HAP-1 (cell line): ENCODE data around the gene CGB3.
A peak's percentile ranks its signal among the peaks of the same experiment; 100 is the strongest.

Experiments used
- DNase-seq, 2 experiments: peaks; one replicate each; pipeline ENCODE4 v3.0.0-alpha.2; 2016 to 2020; ENCODE audit warnings: low spot score in 2 of 2
- H3K27me3 ChIP-seq: fragments of 250-450 bp; sonication (Bioruptor Pico); 2 replicates; pipeline ENCODE4 v1.5.1; 2020; ENCODE audit warnings: low read depth, mild to moderate bottlenecking, moderate library complexity
- H3K36me3 ChIP-seq: fragments of 250-450 bp; sonication (Bioruptor Pico); replicated peaks from 2 replicates; pipeline ENCODE4 v1.5.1; 2020; ENCODE audit warnings: mild to moderate bottlenecking
- H3K4me1 ChIP-seq: fragments of 250-450 bp; sonication (Bioruptor Pico); 2 replicates; pipeline ENCODE4 v1.5.1; 2020; ENCODE audit warnings: mild to moderate bottlenecking
- H3K4me3 ChIP-seq: fragments of 250-450 bp; sonication (Bioruptor Pico); 2 replicates; pipeline ENCODE4 v1.5.1; 2020; ENCODE audit warnings: mild to moderate bottlenecking, moderate library complexity
- H3K9me3 ChIP-seq: fragments of 250-450 bp; sonication (Bioruptor Pico); 2 replicates; pipeline ENCODE4 v1.5.1; 2020; ENCODE audit warnings: mild to moderate bottlenecking, moderate library complexity
- in situ Hi-C: fragments of 300-500 bp; cut with MboI; formaldehyde crosslinking; loops from 3 replicates; pipeline ENCODE4 v1.14.3; 2020; ENCODE audit warnings: low sequenced_read_pairs, inconsistent platforms, mixed read lengths

The CGB3 gene

DNA sequence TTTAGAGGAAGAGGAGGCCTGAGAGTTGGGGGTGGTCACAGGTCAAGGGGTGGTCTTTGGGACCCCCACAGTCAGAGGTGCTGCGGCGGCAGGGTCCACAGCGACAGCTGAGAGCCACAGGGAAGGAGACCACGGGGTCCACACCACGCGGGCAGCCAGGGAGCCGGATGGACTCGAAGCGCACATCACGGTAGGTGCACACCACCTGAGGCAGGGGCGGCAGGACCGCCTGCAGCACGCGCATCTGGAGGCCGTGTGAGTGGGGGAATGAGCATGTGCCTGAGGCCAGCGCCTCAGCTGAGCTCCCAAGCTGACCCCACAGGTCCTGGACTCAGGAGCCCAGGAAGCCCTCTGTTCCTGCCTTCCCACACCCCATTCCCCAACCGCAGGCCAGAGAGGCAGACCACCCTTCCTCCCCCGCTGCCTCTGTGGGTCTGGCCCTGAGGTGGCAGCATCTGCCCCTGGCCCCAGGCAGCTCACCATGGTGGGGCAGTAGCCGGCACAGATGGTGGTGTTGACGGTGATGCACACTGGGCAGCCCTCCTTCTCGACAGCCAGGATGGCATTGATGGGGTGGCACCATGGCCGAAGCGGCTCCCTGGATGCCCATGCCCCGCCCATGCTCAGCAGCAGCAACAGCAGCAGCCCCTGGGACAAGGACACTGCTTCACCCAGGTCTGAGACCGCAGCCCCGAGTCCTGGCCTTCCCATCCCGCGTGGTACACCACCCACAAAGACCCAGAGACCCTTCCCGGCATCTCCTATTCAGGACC lies 7.9 kb downstream of the CGB3 start:
- Histone ChIP-seq H3K27me3 (no peaks in the 10 kb centered on the region), H3K4me1 (peaks cover 10% of the 10 kb centered on the region), H3K4me3 (no peak overlapping the region), H3K9me3 (no peaks in the 10 kb centered on the region), H3K36me3 (peaks cover 43% of the 10 kb centered on the region)
- in situ Hi-C loops = no loop called here
- no peak for DNase-seq

- DNase-seq = no peak
- H3K36me3 ChIP-seq = peaks cover 56% of the 10 kb centered on the region
- H3K27me3 ChIP-seq = no peaks in the 10 kb centered on the region
- no peak overlapping the region for H3K4me3 ChIP-seq
- H3K9me3 ChIP-seq = no peaks in the 10 kb centered on the region
- H3K4me1 ChIP-seq = peaks cover 10% of the 10 kb centered on the region
- in situ Hi-C loops = no loop called here
Measured at GRCh38 chr19:49014870-49015255, 9.3 kb downstream of the CGB3 start.

DNA sequence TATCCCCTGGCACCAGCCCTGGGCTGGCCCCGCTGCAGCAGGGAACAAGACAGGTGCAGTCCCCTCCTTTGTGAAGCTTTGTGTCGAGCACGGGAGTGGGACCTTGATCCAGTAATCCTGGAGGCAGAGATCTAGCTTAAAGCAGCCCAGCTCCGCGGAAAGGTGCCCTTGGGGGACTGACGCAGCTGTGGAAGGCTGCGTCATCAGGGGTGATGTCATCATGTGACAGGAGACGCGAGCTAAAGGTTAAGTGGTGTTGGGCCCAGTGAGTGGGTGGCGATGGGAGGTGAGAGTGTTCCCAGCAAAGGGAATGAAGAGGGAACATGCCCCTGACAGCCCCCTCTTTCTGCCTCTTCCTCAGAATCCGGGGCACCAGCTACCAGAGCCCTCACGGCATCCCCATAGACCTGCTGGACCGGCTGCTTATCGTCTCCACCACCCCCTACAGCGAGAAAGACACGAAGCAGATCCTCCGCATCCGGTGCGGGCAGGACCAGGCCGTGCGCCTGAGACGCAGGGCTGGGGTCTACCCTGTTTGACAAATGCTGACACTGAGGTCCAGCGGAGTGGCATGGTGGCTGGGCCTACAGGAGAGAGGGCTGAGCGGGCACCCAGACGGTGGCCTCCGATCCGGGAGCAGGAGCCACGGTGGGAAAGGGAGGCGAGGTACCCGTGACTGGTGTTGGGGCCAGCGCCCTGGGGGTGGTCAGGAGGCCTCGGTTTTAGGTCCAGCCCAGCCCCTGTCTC lies 9.8 kb downstream of the CGB3 start:
- in situ Hi-C loops = no loop called here
- no peak for DNase-seq
- no peaks in the 10 kb centered on the region for H3K9me3 ChIP-seq
- peaks cover 61% of the 10 kb centered on the region for H3K36me3 ChIP-seq
- no peak overlapping the region for H3K4me3 ChIP-seq
- H3K4me1 ChIP-seq = peaks cover 10% of the 10 kb centered on the region
- no peaks in the 10 kb centered on the region for H3K27me3 ChIP-seq

DNA sequence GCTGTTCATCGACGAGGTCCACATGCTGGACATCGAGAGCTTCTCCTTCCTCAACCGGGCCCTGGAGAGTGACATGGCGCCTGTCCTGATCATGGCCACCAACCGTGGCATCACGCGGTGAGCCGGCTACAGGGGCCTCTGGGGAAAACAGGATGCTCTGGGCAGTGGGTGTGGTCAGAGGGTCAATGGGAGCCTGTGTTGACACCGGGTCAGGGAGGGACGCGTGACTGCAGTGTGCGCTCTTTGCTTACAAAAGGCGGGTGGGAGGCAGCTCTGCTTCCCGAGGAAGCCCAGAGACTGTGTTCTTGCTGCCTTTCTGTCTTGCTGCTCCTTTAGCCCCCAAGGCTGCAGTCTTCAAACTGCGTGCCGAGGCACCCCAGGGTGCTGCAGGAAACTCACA lies 12.9 kb downstream of the CGB3 start:
- peaks cover 78% of the 10 kb centered on the region for H3K36me3 ChIP-seq
- DNase-seq = no peak
- in situ Hi-C loops = no loop called here

DNA sequence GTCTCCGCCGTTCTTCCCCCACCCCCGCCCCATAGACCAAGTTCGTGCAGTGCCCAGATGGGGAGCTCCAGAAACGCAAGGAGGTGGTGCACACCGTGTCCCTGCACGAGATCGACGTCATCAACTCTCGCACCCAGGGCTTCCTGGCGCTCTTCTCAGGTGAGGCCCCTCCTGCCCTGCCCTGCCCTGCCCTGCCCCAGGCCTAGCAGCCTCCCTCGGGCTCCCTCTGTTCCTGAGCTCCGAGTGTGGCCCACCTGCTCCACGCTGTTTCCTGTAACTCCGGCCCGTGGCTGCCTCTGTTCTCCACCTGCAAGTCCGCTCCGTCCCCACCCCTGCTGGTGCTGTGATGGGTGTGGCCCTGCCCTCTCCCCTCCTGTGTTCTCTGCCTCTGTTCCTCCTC lies 13.7 kb downstream of the CGB3 start:
- in situ Hi-C loops = no loop called here
- no peak for DNase-seq
- Histone ChIP-seq H3K9me3 (no peaks in the 10 kb centered on the region), H3K36me3 (peaks cover 80% of the 10 kb centered on the region), H3K4me3 (no peak overlapping the region), H3K4me1 (no peaks in the 10 kb centered on the region), H3K27me3 (no peaks in the 10 kb centered on the region)

More for the DNA sequence above, 12.9 kb downstream of the CGB3 start:
- H3K27me3 ChIP-seq = no peaks in the 10 kb centered on the region
- no peak overlapping the region for H3K4me3 ChIP-seq
- no peaks in the 10 kb centered on the region for H3K4me1 ChIP-seq
- H3K9me3 ChIP-seq = no peaks in the 10 kb centered on the region

GRCh38 chr19:49009828-49010227 lies 14.3 kb downstream of the CGB3 start:
- in situ Hi-C loops = no loop called here
- Histone ChIP-seq H3K27me3 (no peaks in the 10 kb centered on the region), H3K9me3 (no peaks in the 10 kb centered on the region), H3K36me3 (peaks cover 79% of the 10 kb centered on the region), H3K4me3 (no peak overlapping the region), H3K4me1 (no peaks in the 10 kb centered on the region)
- DNase-seq = no peak

- no peaks in the 10 kb centered on the region for H3K27me3 ChIP-seq
- no peak overlapping the region for H3K4me3 ChIP-seq
- H3K9me3 ChIP-seq = no peaks in the 10 kb centered on the region
- DNase-seq = no peak
- H3K4me1 ChIP-seq = no peaks in the 10 kb centered on the region
- in situ Hi-C loops = no loop called here
- H3K36me3 ChIP-seq = peaks cover 80% of the 10 kb centered on the region
Measured at GRCh38 chr19:49006905-49007304, 17.2 kb downstream of the CGB3 start.

- in situ Hi-C loops = no loop called here
- Histone ChIP-seq H3K27me3 (no peaks in the 10 kb centered on the region), H3K36me3 (peaks cover 70% of the 10 kb centered on the region), H3K4me1 (no peaks in the 10 kb centered on the region), H3K4me3 (no peak overlapping the region), H3K9me3 (no peaks in the 10 kb centered on the region)
- DNase-seq = no peak
Measured at GRCh38 chr19:49004964-49005614, 19.0 kb downstream of the CGB3 start.

GRCh38 chr19:49004133-49004532 lies 20.0 kb downstream of the CGB3 start:
- in situ Hi-C loops = no loop called here
- H3K27me3 ChIP-seq = no peaks in the 10 kb centered on the region
- H3K4me3 ChIP-seq = no peak overlapping the region
- H3K36me3 ChIP-seq = peaks cover 69% of the 10 kb centered on the region
- H3K9me3 ChIP-seq = no peaks in the 10 kb centered on the region
- DNase-seq = no peak
- H3K4me1 ChIP-seq = no peaks in the 10 kb centered on the region

DNA sequence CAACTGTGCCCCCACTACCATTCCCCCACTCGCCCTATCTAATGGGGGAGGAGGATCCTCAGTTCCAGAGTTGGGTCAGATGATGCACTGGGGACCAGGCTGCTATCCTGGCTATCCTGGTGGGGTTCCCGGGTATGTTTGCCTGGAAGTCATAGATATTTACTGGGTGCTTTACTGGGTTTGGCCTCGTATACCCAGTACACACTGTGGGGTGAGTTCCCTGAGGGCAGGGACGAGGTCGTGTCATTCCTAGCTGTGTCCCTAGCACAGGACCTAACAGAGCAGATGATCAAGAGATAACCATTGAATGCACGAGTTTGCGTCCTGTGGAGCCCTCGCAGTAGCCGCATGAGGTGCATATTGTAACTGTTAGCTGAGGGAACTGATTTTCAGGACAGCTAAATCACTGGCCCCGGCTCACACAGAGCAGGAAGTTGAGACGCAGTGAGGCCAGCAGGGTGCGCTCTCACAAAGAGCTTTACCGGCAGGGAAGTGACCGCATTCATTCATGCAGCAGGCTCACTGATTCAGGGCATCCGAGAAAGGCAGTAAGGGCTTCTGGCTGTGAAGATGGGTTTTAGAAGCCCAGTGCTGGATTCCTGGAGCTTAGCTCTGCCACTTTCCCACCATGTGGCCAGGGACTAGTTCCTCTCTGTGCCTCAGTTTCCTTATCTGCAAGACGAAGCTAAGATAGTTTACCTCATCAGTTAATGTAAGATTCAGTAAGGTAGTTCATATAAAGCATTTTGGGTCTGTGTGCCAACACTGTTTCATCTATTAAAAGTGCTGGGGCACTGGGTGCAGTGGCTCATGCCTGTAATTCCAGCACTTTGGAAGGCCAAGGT lies 24.4 kb downstream of the CGB3 start:
- no peaks in the 10 kb centered on the region for H3K9me3 ChIP-seq
- H3K4me1 ChIP-seq = peaks cover 3% of the 10 kb centered on the region
- peak; percentile 60 to 85 for DNase-seq
- no peak overlapping the region for H3K4me3 ChIP-seq
- H3K36me3 ChIP-seq = peaks cover 43% of the 10 kb centered on the region
- no peaks in the 10 kb centered on the region for H3K27me3 ChIP-seq
- in situ Hi-C loops = no loop called here

DNA sequence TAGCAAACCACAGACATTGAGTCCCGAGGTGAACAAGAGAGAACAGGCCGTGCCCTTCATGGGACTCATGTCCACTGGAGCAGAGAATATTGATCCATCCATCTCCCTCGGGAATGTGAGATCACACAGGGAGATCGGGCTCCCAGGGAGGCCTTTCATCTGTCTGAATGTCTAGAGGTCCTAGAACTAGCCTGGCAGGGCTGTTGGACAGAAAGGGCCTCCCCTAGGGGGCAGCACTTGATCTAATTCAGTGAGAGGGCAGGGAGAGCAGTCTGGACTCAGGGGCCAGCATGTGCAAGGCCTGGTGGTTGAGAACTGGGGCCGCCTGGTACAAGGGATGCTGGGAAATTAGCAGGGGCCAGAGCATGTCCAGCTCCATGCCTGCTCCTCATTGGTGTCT lies 26.2 kb downstream of the CGB3 start:
- peaks cover 28% of the 10 kb centered on the region for H3K36me3 ChIP-seq
- no peak overlapping the region for H3K4me3 ChIP-seq
- in situ Hi-C loops = no loop called here
- H3K4me1 ChIP-seq = peaks cover 3% of the 10 kb centered on the region
- no peaks in the 10 kb centered on the region for H3K27me3 ChIP-seq
- H3K9me3 ChIP-seq = no peaks in the 10 kb centered on the region
- peak; percentile 78 to 88 for DNase-seq

DNA sequence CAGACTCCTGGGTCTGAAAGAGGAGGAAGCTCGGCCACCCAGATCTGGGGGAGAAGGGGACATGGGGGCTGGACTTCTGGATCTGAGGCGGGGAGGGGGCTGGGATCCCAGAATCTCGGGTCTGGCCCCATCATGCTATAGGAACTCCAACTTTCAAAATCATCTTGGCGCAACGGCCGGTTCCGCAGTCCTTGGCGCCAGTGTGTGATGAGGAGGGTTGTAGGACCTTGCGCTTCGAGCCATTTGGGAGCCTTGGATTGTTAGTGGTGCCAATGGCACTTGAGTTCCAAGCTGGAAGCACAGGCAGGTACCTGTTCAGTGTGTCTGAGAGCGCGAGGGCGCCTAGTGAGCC lies 30.1 kb downstream of the CGB3 start:
- peaks cover 9% of the 10 kb centered on the region for H3K36me3 ChIP-seq
- H3K9me3 ChIP-seq = no peaks in the 10 kb centered on the region
- DNase-seq = no peak
- no peaks in the 10 kb centered on the region for H3K27me3 ChIP-seq
- in situ Hi-C loops = no loop called here
- H3K4me3 ChIP-seq = peak overlapping the region; percentile 72
- peaks cover 3% of the 10 kb centered on the region for H3K4me1 ChIP-seq

- H3K4me3 ChIP-seq = peak within 1 kb of the TSS; percentile 72
- H3K4me1 ChIP-seq = peaks cover 3% of the 10 kb centered on the region
- in situ Hi-C loops = no loop called here
- no peaks in the 10 kb centered on the region for H3K9me3 ChIP-seq
- H3K27me3 ChIP-seq = no peaks in the 10 kb centered on the region
- DNase-seq = peak; percentile 97 to 100
- H3K36me3 ChIP-seq = peaks cover 11% of the 10 kb centered on the region
Measured at GRCh38 chr19:48993175-48994034, 30.7 kb downstream of the CGB3 start, which contains the start of the genes GYS1 and RUVBL2. Gene GYS1, minus strand, starts transcription at chr19:48993309. Its CDS starts 197 bp downstream, at chr19:48993112. Gene RUVBL2, plus strand, starts transcription at chr19:48993887. Its CDS starts 25 bp downstream, at chr19:48993912.
